Retinal pigment epithelial cell (primary cell): ENCODE measurements around the gene TSPAN6.

ENCODE experiments used
- DNase-seq: peaks from one replicate; pipeline ENCODE4 v3.0.0-alpha.2; 2010; ENCODE audit warnings: low read depth
- H3K4me3 ChIP-seq: 2 replicates; pipeline ENCODE4 v1.5.1; 2011; ENCODE audit warnings: mild to moderate bottlenecking, low read length, control low read depth, moderate library complexity
- CTCF ChIP-seq: conservative IDR thresholded peaks from 2 replicates; pipeline ENCODE4 v1.5.1; 2011; ENCODE audit warnings: low read depth, low read length, control low read depth, inconsistent platforms

Gene TSPAN6

GRCh38 chrX:100677611-100678181 lies 41.1 kb upstream of the TSPAN6 start:
- no peak for DNase-seq
- H3K4me3 ChIP-seq: no peak overlapping the region
- no peak for TF ChIP-seq CTCF

- no peak overlapping the region for H3K4me3 ChIP-seq
- no peak for TF ChIP-seq CTCF
- no peak for DNase-seq
Observed at GRCh38 chrX:100674705-100675104, 38.1 kb upstream of the TSPAN6 start.

- TF ChIP-seq CTCF: no peak
- no peak for DNase-seq
- no peak overlapping the region for H3K4me3 ChIP-seq
Observed at GRCh38 chrX:100673397-100673953, 36.9 kb upstream of the TSPAN6 start.

- no peak for TF ChIP-seq CTCF
- H3K4me3 ChIP-seq: no peak overlapping the region
- DNase-seq: no peak
Observed at GRCh38 chrX:100672966-100673365, 36.4 kb upstream of the TSPAN6 start.

GRCh38 chrX:100663642-100664041 lies 27.0 kb upstream of the TSPAN6 start:
- DNase-seq: no peak
- H3K4me3 ChIP-seq: no peak overlapping the region
- no peak for TF ChIP-seq CTCF

- DNase-seq: no peak
- TF ChIP-seq CTCF: no peak
- H3K4me3 ChIP-seq: no peak overlapping the region
Observed at GRCh38 chrX:100662796-100663195, 26.2 kb upstream of the TSPAN6 start.

- no peak overlapping the region for H3K4me3 ChIP-seq
- DNase-seq: no peak
- TF ChIP-seq CTCF: no peak
Observed at GRCh38 chrX:100662170-100662569, 25.6 kb upstream of the TSPAN6 start.
